IPS DF 19.7 (cell line): ENCODE measurements around the gene PLPP2.

Experiments used
- DNase-seq: peaks from one replicate; pipeline ENCODE4 v3.0.0-alpha.2; 2013; ENCODE audit warnings: low read depth, low spot score

The PLPP2 gene

GRCh38 chr19:291006-291521 lies at the start of gene PLPP2:
PLPP2 (minus strand) TSS chr19:291403; CDS start chr19:291336, 67 bp downstream.
- no peak for DNase-seq

GRCh38 chr19:340620-341385 lies 49.6 kb upstream of the PLPP2 start:
- no peak for DNase-seq

- DNase-seq, result no peak
Observed at GRCh38 chr19:339262-339887, 48.2 kb upstream of the PLPP2 start.

GRCh38 chr19:338421-338820 lies 47.2 kb upstream of the PLPP2 start:
- DNase-seq, result no peak

- no peak for DNase-seq
Observed at GRCh38 chr19:336067-336614, 44.9 kb upstream of the PLPP2 start.

- no peak for DNase-seq
Observed at GRCh38 chr19:335486-336066, 44.4 kb upstream of the PLPP2 start.

- no peak for DNase-seq
Observed at GRCh38 chr19:335072-335471, 43.9 kb upstream of the PLPP2 start.

GRCh38 chr19:334296-335071 lies 43.3 kb upstream of the PLPP2 start:
- no peak for DNase-seq

GRCh38 chr19:330503-330902 lies 39.3 kb upstream of the PLPP2 start:
- no peak for DNase-seq

- DNase-seq, result no peak
Observed at GRCh38 chr19:329876-330275, 38.7 kb upstream of the PLPP2 start.

GRCh38 chr19:328025-328505 lies 36.9 kb upstream of the PLPP2 start:
- no peak for DNase-seq

GRCh38 chr19:327291-328024 lies 36.3 kb upstream of the PLPP2 start:
- no peak for DNase-seq

- DNase-seq, result no peak
Observed at GRCh38 chr19:326871-327270, 35.7 kb upstream of the PLPP2 start.

- no peak for DNase-seq
Observed at GRCh38 chr19:325937-326565, 34.8 kb upstream of the PLPP2 start.

- no peak for DNase-seq
Observed at GRCh38 chr19:325173-325936, 34.2 kb upstream of the PLPP2 start.

- DNase-seq, result no peak
Observed at GRCh38 chr19:324716-325115, 33.5 kb upstream of the PLPP2 start.

- DNase-seq, result no peak
Observed at GRCh38 chr19:322616-323015, 31.4 kb upstream of the PLPP2 start.

- no peak for DNase-seq
Observed at GRCh38 chr19:318509-318774, 27.2 kb upstream of the PLPP2 start.

- DNase-seq, result no peak
Observed at GRCh38 chr19:317710-318508, 26.7 kb upstream of the PLPP2 start.
